Inflammatory macrophage treated with lipopolysaccharide for 1 hour (primary cell): ENCODE data around the gene SMIM14.
"Not testable (repeated sequence)": the region's sequence is repeated elsewhere in the genome, so short reads cannot be mapped to it uniquely, and the experiment has no call there.

Experiments
- DNase-seq, 2 donors: peaks; one replicate each; pipeline ENCODE4 v3.0.0-alpha.2; 2020 to 2022

SMIM14 gene

GRCh38 chr4:39638354-39639239, at the start of gene SMIM14:
SMIM14 (minus strand) TSS chr4:39638865; CDS start chr4:39605145, 33,720 bp downstream.
- peak; percentile 99 for DNase-seq

- DNase-seq: no peak
These were observed 48.3 kb upstream of the SMIM14 start for GRCh38 chr4:39687014-39687413.

GRCh38 chr4:39685990-39686389, 47.3 kb upstream of the SMIM14 start:
- DNase-seq: no peak

- DNase-seq: peak; percentile 45 to 60
These were observed 43.5 kb upstream of the SMIM14 start for GRCh38 chr4:39682138-39682537.

GRCh38 chr4:39681003-39681402, 42.3 kb upstream of the SMIM14 start:
- not testable (repeated sequence) for DNase-seq

GRCh38 chr4:39675681-39676080, 37.0 kb upstream of the SMIM14 start:
- not testable (repeated sequence) for DNase-seq

- not testable (repeated sequence) for DNase-seq
These were observed 31.6 kb upstream of the SMIM14 start for GRCh38 chr4:39670296-39670695.

- DNase-seq: no peak
These were observed 30.2 kb upstream of the SMIM14 start for GRCh38 chr4:39668887-39669286.

GRCh38 chr4:39667706-39668105, 29.0 kb upstream of the SMIM14 start:
- no peak for DNase-seq

GRCh38 chr4:39664828-39665731, 26.4 kb upstream of the SMIM14 start:
- peak in 1 of 2 donors; percentile 6 for DNase-seq

GRCh38 chr4:39662683-39663082, 24.0 kb upstream of the SMIM14 start:
- no peak for DNase-seq

- DNase-seq: no peak
These were observed 22.1 kb upstream of the SMIM14 start for GRCh38 chr4:39660757-39661156.

GRCh38 chr4:39660045-39660444, 21.4 kb upstream of the SMIM14 start:
- peak in 1 of 2 donors; percentile 46 for DNase-seq

- DNase-seq: peak in 1 of 2 donors; percentile 23
These were observed 20.1 kb upstream of the SMIM14 start for GRCh38 chr4:39658756-39659155.

GRCh38 chr4:39657465-39657864, 18.8 kb upstream of the SMIM14 start:
- no peak for DNase-seq

GRCh38 chr4:39656638-39657037, 18.0 kb upstream of the SMIM14 start:
- not testable (repeated sequence) for DNase-seq

GRCh38 chr4:39655876-39656275, 17.2 kb upstream of the SMIM14 start:
- peak in 1 of 2 donors; percentile 23 for DNase-seq

- no peak for DNase-seq
These were observed 16.5 kb upstream of the SMIM14 start for GRCh38 chr4:39655211-39655610.

- not testable (repeated sequence) for DNase-seq
These were observed 12.9 kb upstream of the SMIM14 start for GRCh38 chr4:39651586-39651985.

- no peak for DNase-seq
These were observed 11.1 kb upstream of the SMIM14 start for GRCh38 chr4:39649639-39650265.

- no peak for DNase-seq
These were observed 10.3 kb upstream of the SMIM14 start for GRCh38 chr4:39648827-39649558.

- no peak for DNase-seq
These were observed 9.5 kb upstream of the SMIM14 start for GRCh38 chr4:39648213-39648612.
